ENCODE results near the gene C1orf159. TPM values are rescaled to one million over a fixed set of nuclear protein-coding genes. Genes with fewer than 3 reads are reported as not detected.

The C1orf159 gene
- total and polyA plus RNA-seq, 9 of the 15 experiments (the other 6 are each of a cell fraction or from before 2014, with no cell fraction given) = 0.28 to 54.9 (median 10.6) TPM

- TF ChIP-seq ARID4B (CRISPR knock-in tag; IDR thresholded peaks at IDR 0.05) (0 out of 2 replicates have a peak, but pooled peaks have one; percentile 24), NR3C1 (CRISPR knock-in tag; IDR thresholded peaks at IDR 0.05) (0 out of 2 replicates have a peak, but pooled peaks have one; percentile 72), ZNF444 (CRISPR knock-in tag; IDR thresholded peaks at IDR 0.05) (no peak), ZNF408 (CRISPR knock-in tag; IDR thresholded peaks at IDR 0.05; ENCODE audit: low read depth) (no peak), PYGO2 (tag; IDR thresholded peaks at IDR 0.05) (no peak), TEAD4 (IDR thresholded peaks at IDR 0.05; ENCODE audit: low read length) (no peak), TEAD4 (CRISPR knock-in tag; IDR thresholded peaks at IDR 0.05; ENCODE audit: borderline replicate concordance) (no peak), KDM5B (IDR thresholded peaks at IDR 0.05; ENCODE audit: insufficient replicate concordance, low read depth, low read length) (peak; percentile 26), CEBPG (CRISPR knock-in tag; IDR thresholded peaks at IDR 0.05) (0 out of 2 replicates have a peak, but pooled peaks have one; percentile 8), CEBPG (tag; conservative IDR thresholded peaks at IDR 0.05 in 1 of 2, IDR thresholded peaks at IDR 0.05 in 1 of 2) (no peak), SMARCC2 (IDR thresholded peaks at IDR 0.05; ENCODE audit: low read depth) (no peak), ELF1 (tag; IDR thresholded peaks at IDR 0.05) (no peak)
These were observed 49.2 kb downstream of the C1orf159 start (continued) for GRCh38 chr1:1066403-1067283.
